ENCODE data around the gene SAMD4A.

SAMD4A gene

DNA sequence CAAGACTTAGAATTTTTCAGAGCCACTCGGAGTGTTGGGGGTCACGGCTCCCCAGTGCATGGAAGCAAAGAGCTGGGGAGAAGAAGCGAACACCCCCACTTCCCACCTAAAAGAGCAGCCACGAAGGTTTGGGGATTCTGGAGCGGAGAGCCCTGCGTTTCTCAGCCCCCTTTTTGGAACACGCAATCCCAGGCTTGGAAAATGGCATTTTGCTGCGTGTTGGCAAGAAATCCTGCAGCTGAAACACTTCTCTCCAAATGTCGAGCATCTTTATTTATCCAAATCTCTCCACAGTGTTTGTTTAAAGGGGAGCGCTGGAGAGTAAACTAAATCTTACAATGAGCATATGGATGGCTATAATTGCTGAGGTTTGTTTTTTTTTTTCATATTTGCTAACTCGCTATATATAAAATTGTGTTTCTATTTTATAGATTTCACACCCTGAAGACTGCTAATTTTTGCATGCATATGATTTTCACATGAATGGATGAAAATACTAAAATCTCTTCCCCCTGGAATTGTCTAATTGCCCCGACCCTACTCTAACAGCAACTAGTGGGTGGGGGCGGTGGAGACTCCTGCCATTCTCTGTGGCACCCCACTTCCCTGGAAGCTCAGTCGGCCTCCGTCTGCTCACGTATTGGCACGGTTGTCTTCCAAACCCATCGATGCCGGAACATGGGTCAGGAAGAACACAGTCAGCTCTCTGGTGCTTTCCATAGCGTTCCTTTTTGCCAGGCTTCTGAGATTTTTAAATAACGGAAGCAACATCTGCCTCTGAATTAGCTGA is 215.2 kb downstream of the SAMD4A start:
- Histone ChIP-seq H3K27me3 (ENCODE audit: control insufficient read depth, insufficient read depth, low read length) (no peaks in the 10 kb centered on the region), H3K36me3 (ENCODE audit: control insufficient read depth, insufficient read depth, low read length) (no peaks in the 10 kb centered on the region), H3K4me1 (ENCODE audit: control insufficient read depth, insufficient read depth, low read length) (peaks cover under 1% of the 10 kb centered on the region), H3K9ac (ENCODE audit: low read length) (no peak overlapping the region), H3K4me3 (ENCODE audit: low read length) (no peak overlapping the region), H3K9me3 (ENCODE audit: control insufficient read depth, low read length) (no peaks in the 10 kb centered on the region)

DNA sequence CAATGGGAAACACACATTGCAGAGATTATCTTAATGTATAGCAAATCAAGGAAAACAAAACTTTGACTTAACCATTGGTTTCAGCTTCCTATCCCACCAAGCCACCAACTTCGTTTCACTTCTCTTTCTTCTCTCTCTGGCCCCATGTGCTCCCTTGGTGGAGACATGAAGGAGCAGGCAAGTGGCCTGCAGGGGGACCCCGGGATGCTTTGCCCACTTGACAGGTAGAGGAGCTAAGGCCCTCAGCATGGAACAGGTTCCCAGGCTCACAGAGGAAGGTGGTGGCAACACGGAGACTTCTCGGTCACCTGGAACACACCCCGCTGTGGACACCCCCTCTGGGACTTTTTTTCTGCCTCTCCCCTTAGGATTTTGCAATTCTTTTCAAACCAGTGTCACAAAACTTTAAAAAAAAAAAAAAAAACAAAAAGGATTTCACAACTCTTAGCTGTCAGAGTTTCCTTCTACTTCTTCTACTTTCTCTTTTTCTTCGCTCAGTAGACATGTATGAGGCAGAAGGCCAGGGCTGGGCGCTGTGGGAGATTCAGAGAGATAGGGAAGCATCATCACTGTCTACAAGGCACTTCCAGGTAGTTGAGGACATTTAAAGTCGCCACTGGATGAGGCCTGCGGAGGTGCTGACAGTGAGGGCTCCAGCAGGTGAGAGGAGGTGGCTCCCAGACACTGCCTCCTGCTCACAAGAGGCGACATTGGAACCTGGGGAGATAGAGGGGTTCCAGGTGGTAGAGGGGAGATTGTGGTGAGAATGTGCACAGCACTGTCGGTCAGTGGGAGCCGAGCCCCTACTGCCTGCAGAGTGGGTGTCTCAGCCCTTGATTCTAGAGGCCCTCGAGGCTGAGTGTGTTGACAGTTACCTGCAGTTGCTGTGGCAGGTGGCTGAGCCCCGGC is 216.1 kb downstream of the SAMD4A start:
- Histone ChIP-seq H3K4me1 (ENCODE audit: control insufficient read depth, insufficient read depth, low read length) (peaks cover 5% of the 10 kb centered on the region), H3K9ac (ENCODE audit: low read length) (no peak overlapping the region), H3K27me3 (ENCODE audit: control insufficient read depth, insufficient read depth, low read length) (no peaks in the 10 kb centered on the region), H3K36me3 (ENCODE audit: control insufficient read depth, insufficient read depth, low read length) (no peaks in the 10 kb centered on the region), H3K9me3 (ENCODE audit: control insufficient read depth, low read length) (no peaks in the 10 kb centered on the region), H3K4me3 (ENCODE audit: low read length) (no peak overlapping the region)

DNA sequence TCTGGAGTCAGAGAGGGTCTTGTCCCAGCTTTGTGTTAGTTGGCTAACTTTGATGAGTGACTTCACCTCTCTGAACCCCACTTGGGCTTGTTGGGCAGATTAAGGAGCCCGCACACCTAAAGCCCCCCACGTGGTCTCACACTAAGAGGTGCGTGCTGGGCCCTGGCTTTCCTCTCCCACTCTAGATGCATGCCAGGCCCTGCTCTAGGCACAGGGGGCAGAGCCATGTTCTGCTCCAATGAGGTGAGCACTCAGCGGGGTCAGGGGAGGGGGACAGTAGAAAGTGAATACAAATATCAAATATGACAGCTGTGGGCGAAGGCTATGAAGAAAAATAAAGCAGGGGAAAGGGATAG is 216.7 kb downstream of the SAMD4A start:
- H3K9me3 ChIP-seq (ENCODE audit: control insufficient read depth, low read length) = no peaks in the 10 kb centered on the region
- no peaks in the 10 kb centered on the region for H3K36me3 ChIP-seq (ENCODE audit: control insufficient read depth, insufficient read depth, low read length)
- H3K4me3 ChIP-seq (ENCODE audit: low read length) = no peak overlapping the region
- H3K4me1 ChIP-seq (ENCODE audit: control insufficient read depth, insufficient read depth, low read length) = peaks cover 5% of the 10 kb centered on the region
- H3K9ac ChIP-seq (ENCODE audit: low read length) = no peak overlapping the region
- no peaks in the 10 kb centered on the region for H3K27me3 ChIP-seq (ENCODE audit: control insufficient read depth, insufficient read depth, low read length)

DNA sequence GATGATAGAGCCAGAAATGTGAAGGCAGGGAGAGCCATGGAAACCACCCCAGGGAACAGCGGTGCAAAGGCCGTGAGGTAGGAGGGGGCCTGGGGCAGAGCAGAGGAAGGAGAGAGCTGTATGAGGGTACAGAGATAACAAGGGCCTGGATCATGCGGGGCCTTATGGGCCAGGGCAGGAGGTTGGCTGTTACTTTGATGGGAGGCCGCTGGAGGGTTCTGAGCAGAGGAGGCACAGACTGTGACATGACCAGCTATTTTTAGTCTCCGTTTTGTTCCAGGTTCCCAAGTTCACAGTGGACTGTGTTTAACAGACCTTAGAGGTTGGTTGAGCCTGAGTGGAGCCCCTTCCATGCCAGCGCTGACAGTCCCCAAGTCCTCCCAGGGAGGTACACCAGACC is 217.1 kb downstream of the SAMD4A start:
- H3K9ac ChIP-seq (ENCODE audit: low read length) = no peak overlapping the region

DNA sequence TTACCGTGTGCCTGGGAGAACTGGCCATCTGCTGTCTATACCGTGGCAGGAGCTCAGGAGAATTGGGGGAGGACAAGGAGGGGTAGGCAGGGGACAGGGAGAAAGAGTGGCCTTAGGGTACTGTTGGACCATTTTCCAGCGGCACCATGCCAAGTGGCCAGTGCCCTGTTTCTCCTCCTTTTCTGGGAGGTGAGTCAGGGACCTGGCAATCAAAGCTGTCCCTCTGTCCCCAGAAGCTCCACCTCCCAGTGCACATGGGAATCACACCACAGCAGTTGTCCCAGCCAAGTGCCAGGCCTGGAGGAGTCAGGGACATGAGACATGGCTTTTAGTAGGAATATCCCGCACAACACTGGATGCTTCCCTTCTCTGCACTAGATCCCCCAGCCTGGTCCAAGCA is 217.7 kb downstream of the SAMD4A start:
- no peak overlapping the region for H3K4me3 ChIP-seq (ENCODE audit: low read length)
- no peaks in the 10 kb centered on the region for H3K9me3 ChIP-seq (ENCODE audit: control insufficient read depth, low read length)
- peaks cover 5% of the 10 kb centered on the region for H3K4me1 ChIP-seq (ENCODE audit: control insufficient read depth, insufficient read depth, low read length)
- no peak overlapping the region for H3K9ac ChIP-seq (ENCODE audit: low read length)
- no peaks in the 10 kb centered on the region for H3K36me3 ChIP-seq (ENCODE audit: control insufficient read depth, insufficient read depth, low read length)
- no peaks in the 10 kb centered on the region for H3K27me3 ChIP-seq (ENCODE audit: control insufficient read depth, insufficient read depth, low read length)

More for the DNA sequence above, 217.1 kb downstream of the SAMD4A start:
- H3K36me3 ChIP-seq (ENCODE audit: control insufficient read depth, insufficient read depth, low read length) = no peaks in the 10 kb centered on the region
- no peaks in the 10 kb centered on the region for H3K27me3 ChIP-seq (ENCODE audit: control insufficient read depth, insufficient read depth, low read length)
- H3K4me3 ChIP-seq (ENCODE audit: low read length) = no peak overlapping the region
- peaks cover 5% of the 10 kb centered on the region for H3K4me1 ChIP-seq (ENCODE audit: control insufficient read depth, insufficient read depth, low read length)
- no peaks in the 10 kb centered on the region for H3K9me3 ChIP-seq (ENCODE audit: control insufficient read depth, low read length)

DNA sequence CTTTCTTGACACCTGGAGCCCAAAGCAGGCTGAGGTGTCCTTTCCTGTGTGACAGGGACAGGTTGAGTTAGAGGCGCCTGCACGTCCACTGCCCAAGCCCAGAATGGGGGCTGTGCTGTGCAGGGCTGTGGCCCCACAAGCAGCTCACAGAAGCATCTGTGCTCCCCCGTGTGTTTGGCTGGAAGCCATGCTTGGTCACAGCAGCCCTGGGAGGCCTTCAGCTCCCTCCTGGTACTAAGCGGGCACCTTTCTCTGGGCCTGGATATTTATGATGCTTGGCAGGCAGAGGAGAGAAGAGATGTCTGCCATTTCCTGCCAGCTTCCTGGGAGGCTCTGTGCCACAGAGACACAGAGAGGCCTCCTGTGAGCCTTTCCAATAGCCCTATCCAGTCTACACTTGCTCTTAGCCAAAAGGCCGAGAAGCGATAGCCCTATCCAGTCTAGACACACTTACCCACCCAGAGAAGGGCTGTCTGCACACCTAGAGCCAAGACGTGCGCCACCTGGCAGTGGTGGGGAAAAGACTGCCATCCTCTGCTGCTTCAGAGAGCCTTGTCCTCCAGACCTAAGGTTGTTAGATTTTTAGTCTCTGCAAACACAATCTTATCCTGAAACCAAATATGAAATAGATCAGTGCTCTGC is 218.3 kb downstream of the SAMD4A start:
- Histone ChIP-seq H3K9me3 (ENCODE audit: control insufficient read depth, low read length) (no peaks in the 10 kb centered on the region), H3K4me3 (ENCODE audit: low read length) (no peak overlapping the region), H3K9ac (ENCODE audit: low read length) (no peak overlapping the region), H3K27me3 (ENCODE audit: control insufficient read depth, insufficient read depth, low read length) (no peaks in the 10 kb centered on the region), H3K36me3 (ENCODE audit: control insufficient read depth, insufficient read depth, low read length) (no peaks in the 10 kb centered on the region), H3K4me1 (ENCODE audit: control insufficient read depth, insufficient read depth, low read length) (peaks cover 5% of the 10 kb centered on the region)

DNA sequence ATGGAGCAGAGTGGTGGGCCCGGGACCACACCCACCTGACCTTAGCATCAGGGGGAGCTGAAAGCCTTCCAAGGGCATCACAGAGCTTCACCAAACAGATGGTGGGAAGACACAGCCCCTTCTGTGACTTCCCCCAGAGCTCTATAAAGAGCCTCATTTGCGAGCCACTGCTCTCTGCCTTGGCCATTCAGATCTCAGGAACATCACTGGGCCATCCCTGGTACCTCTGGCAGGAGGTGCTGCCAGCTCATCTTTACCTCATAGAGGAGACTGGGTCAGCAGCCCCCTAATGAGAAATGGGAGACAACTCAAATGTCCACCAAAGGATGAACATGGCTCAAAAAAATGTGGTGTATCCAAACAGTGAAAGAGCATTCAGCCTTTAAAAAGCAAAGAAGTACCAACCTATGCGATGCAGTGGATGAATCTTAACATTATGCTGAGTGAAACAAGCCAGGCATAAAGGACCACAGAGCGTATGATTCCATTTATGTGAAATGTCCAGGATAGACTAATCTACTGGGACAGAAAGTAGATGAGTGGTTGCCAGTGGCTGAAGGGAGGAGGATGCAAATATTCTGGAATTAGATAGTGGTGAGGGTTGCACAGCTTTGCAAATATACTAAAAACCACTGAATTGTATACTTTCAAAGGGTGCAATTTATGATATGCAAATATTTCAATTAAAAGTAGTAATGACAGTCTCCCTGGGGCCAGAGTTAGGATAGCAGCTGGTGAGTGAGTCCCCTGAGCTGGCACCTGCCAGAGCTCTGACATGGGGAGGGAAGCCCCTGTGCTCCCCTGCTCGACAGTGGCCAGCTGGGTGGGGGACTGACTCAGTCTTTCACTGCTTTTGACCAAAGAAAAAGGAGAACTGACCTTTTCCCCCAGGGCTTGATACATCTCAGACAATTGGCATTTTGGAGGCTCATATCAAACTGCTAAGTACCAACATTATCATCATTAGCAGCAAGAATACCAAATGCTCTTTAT is 219.1 kb downstream of the SAMD4A start:
- Histone ChIP-seq H3K4me3 (ENCODE audit: low read length) (no peak overlapping the region), H3K9ac (ENCODE audit: low read length) (no peak overlapping the region), H3K4me1 (ENCODE audit: control insufficient read depth, insufficient read depth, low read length) (peaks cover 5% of the 10 kb centered on the region), H3K27me3 (ENCODE audit: control insufficient read depth, insufficient read depth, low read length) (no peaks in the 10 kb centered on the region), H3K36me3 (ENCODE audit: control insufficient read depth, insufficient read depth, low read length) (no peaks in the 10 kb centered on the region), H3K9me3 (ENCODE audit: control insufficient read depth, low read length) (no peaks in the 10 kb centered on the region)

DNA sequence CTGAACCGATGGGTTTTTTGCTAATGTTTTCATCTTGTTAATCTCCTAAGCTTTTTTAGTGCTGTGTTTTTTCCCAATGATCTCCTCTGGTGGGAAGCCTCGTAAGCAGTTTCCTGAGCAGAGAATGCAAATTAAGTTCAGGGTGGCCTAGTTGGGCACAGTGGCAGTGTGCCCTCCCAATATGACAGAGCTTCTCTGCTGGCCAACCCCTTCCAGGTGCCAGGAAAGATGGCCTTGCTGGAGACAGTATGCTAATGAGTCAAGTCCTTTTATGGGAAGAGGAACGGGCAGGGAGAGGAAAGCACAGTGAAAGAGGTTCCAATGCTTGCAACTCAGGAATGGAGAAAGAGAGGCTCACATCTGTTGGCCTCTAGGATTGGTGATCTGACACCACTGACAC is 219.9 kb downstream of the SAMD4A start:
- no peaks in the 10 kb centered on the region for H3K36me3 ChIP-seq (ENCODE audit: control insufficient read depth, insufficient read depth, low read length)
- no peaks in the 10 kb centered on the region for H3K27me3 ChIP-seq (ENCODE audit: control insufficient read depth, insufficient read depth, low read length)
- peaks cover 5% of the 10 kb centered on the region for H3K4me1 ChIP-seq (ENCODE audit: control insufficient read depth, insufficient read depth, low read length)
- H3K9ac ChIP-seq (ENCODE audit: low read length) = no peak overlapping the region
- H3K4me3 ChIP-seq (ENCODE audit: low read length) = no peak overlapping the region
- H3K9me3 ChIP-seq (ENCODE audit: control insufficient read depth, low read length) = no peaks in the 10 kb centered on the region

DNA sequence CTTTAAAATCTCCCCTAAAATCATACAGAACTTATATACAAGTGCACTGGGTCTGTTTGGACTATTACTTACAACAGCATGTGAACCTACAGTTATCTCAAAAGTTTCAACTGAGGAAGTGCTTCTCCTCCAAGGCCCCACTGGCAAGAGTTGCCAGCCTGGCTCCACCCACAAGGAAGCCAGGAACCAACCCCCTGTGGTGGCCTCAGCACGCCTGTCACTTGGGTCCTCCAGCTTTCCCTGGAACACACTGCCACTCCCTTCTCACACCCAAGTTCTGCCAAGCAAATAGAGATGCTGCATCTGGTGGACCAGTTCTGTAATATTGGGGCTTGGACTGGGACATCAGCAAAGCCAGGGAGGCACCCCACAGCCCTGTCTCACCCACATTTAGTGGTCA is 220.3 kb downstream of the SAMD4A start:
- H3K27me3 ChIP-seq (ENCODE audit: control insufficient read depth, insufficient read depth, low read length) = no peaks in the 10 kb centered on the region
- no peaks in the 10 kb centered on the region for H3K36me3 ChIP-seq (ENCODE audit: control insufficient read depth, insufficient read depth, low read length)
- peaks cover 5% of the 10 kb centered on the region for H3K4me1 ChIP-seq (ENCODE audit: control insufficient read depth, insufficient read depth, low read length)
- H3K4me3 ChIP-seq (ENCODE audit: low read length) = no peak overlapping the region
- H3K9me3 ChIP-seq (ENCODE audit: control insufficient read depth, low read length) = no peaks in the 10 kb centered on the region
- H3K9ac ChIP-seq (ENCODE audit: low read length) = no peak overlapping the region

DNA sequence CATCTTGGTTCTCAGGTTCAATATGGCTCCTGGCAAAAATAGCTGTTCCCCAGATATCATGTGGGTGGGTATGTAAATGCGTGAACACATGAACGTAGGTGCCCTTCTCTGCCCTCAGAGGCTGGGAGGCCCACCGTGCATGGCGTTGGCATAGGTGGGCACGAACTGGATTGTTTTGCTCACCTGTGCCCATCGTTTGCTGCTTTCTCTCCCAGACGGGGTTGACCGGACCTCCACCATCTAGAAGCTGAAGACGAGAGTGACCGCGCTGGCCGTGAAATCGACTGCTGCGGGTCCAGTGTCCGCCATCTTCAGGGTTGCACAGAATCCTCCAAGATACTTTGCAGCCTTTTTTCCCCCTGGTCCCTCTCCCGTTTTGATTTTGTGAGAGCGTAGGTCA is 221.8 kb downstream of the SAMD4A start:
- no peak overlapping the region for H3K4me3 ChIP-seq (ENCODE audit: low read length)
- H3K27me3 ChIP-seq (ENCODE audit: control insufficient read depth, insufficient read depth, low read length) = no peaks in the 10 kb centered on the region
- H3K4me1 ChIP-seq (ENCODE audit: control insufficient read depth, insufficient read depth, low read length) = peaks cover 5% of the 10 kb centered on the region
- no peaks in the 10 kb centered on the region for H3K36me3 ChIP-seq (ENCODE audit: control insufficient read depth, insufficient read depth, low read length)
- H3K9me3 ChIP-seq (ENCODE audit: control insufficient read depth, low read length) = no peaks in the 10 kb centered on the region
- H3K9ac ChIP-seq (ENCODE audit: low read length) = no peak overlapping the region

DNA sequence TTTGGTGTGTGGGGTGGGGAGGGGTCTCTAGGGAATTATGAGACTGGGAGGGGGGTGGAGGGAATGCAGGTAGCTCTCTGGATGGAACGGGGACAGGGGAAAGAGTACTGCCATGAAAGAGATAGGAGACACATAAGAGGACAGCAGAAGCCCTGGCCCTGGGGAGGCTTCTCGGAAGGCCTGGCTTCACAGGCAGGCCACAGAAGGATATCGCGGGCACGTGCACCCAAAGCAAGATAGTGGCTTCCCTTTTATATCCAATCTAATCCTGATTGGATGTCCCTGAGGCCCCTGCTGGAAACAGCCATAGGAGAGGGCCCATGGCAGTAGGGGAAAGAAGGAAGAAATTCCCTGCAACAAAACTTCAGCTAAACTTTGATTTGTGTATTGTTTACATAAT is 222.2 kb downstream of the SAMD4A start:
- H3K4me3 ChIP-seq (ENCODE audit: low read length) = no peak overlapping the region
- no peaks in the 10 kb centered on the region for H3K9me3 ChIP-seq (ENCODE audit: control insufficient read depth, low read length)
- H3K36me3 ChIP-seq (ENCODE audit: control insufficient read depth, insufficient read depth, low read length) = no peaks in the 10 kb centered on the region
- no peaks in the 10 kb centered on the region for H3K27me3 ChIP-seq (ENCODE audit: control insufficient read depth, insufficient read depth, low read length)
- no peak overlapping the region for H3K9ac ChIP-seq (ENCODE audit: low read length)
- H3K4me1 ChIP-seq (ENCODE audit: control insufficient read depth, insufficient read depth, low read length) = peaks cover 5% of the 10 kb centered on the region
